GM18868 (cell line): Measurements from ENCODE around the gene TMEM158.

Source experiments
- ATAC-seq: cut with Tn5 transposase; IDR thresholded peaks from one replicate; pipeline ENCODE4 v1.9.1; 2021; ENCODE audit warnings: mild to moderate bottlenecking, moderate library complexity; ENCODE audit not compliant: unreplicated experiment

Gene TMEM158

DNA sequence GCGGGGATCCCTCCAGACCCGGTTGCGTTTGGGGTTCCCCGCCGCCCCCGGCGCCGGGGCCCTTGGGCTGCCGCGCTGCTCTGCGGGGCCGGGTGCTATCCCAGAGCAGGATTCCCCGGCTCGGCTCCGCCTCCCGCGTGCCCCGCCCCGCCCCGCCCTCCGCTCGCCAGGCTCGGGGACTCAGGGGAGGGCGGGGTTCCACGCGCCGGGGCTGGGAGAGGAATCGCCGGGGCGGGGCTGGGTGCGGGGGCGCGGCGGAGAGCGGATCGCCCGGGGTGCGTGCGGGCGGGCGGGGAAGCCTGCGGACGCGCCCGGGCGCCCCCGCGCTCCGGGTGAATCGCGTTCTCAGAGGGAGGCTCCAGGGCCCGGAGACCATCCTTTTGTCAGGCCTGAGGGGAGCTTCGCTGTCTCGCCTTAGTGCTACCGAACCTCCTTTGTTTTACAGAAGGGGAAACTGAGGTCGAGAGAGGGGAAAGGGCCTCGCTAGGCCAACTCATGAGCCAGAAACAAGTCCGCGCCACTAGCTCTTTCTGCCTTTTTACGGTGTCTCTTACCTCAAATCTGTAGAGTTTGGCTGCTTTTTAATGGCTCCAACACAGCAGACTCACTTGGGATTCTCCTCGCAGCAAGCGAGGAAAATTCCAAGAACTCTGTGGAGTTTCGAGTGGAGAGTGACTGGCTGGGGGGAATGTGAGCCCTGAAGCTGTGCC, at the start of gene TMEM158:
TMEM158 (minus strand) TSS at position 82 of the 710 bp plus-strand sequence. CDS start 260 bp downstream, outside the sequence.
- peak; percentile 91 for ATAC-seq

DNA sequence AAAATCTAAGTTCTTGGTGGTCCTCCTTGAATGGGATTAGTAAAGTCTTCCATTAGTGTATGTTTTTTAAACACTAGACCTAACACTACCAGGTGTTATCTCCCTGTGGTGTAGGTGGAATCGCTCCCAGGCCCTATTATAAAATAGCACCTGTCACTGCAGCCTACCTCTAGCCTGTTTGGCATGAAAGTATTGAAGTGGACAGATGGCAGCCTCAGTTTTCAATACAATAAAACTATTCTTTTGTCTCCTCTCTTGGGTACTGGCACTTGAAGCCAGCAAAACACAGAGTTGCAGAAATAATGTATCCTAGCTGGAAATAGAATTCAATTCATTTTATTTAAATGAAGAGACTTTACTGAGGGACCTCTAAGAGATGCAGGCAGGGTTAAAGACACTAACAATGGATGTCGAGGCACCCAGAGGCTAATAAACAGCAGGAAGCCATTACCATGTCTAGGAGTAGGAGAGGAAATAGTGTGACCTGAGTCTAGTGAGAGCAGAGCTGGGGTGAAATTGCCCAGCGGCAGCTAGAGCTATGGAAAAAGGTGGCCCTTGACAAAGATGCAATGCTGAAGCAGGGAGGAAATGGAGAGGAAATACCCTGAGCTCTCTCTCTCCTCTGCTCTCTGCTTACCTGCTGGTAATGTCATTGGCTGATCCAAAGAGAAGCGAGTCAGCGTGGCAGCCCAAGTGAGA, 49.1 kb upstream of the TMEM158 start:
- ATAC-seq: no peak

DNA sequence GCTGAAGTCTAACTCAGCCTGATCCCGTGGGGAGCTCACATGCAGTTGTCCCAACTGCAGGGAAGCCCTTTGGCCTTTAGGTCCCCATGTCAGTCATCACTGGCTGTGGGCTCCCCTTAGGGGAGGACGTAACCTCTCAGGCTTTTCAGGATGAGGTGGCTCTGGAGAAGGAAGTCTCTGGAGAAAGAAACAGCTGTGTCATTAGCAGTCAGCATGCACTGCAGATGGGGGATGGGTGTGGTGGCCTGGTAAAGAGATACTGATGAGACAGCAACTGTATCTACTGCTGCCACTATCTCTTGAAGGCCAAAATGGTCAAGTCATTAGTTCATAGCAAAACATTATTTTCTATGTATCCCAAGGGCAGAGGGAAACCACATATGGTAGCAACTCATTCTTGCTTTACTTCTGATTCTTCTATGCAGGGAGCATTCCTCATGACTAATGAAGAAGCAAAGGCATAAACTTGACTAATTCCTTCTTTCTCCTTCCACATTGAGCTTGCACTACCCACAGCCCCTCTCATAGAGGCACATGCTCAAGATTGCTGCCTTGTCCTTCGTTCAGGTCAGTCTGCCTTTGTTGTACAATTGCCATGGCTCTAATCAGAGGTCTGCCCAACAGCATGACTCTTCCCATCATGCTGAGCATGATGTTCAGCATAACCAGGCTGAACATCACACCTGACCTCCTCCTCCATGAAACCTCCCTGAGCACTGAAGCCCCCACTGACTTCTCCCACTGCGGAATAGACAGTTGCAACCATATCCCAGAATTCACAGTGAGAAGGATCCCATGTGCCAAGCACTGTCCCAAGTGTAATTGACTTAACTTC, 47.8 kb upstream of the TMEM158 start:
- ATAC-seq: no peak

DNA sequence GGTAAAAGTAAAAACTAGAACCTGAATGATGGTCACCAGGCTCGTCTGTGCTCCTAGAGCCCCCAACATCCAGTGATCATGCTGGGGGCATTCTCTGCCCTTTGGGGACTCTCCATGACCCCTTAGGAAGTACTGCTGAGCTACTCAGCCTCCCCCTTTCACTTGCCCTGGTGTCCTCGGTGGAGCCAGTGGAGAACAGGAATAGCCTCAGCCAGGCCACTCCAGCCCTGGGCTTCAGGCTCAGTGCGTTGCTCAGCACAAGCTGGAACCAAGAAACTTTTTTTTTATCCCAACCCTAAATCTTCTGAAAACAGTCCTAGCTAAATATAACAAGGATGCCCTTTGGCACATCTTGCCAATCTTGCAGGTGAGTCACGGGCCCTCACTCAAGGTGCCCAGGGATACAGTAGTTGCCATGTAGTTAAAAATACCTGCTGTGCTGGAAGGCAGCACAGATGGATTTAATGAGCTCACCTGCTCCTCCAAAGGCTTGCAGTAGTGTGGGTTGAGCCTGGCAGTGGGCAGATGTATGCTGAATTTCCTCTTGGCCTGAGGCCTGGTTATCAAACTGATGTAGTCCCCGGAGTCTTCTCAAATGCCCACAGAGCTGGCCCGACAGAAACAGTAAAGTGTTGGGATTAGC, 46.9 kb upstream of the TMEM158 start:
- no peak for ATAC-seq

DNA sequence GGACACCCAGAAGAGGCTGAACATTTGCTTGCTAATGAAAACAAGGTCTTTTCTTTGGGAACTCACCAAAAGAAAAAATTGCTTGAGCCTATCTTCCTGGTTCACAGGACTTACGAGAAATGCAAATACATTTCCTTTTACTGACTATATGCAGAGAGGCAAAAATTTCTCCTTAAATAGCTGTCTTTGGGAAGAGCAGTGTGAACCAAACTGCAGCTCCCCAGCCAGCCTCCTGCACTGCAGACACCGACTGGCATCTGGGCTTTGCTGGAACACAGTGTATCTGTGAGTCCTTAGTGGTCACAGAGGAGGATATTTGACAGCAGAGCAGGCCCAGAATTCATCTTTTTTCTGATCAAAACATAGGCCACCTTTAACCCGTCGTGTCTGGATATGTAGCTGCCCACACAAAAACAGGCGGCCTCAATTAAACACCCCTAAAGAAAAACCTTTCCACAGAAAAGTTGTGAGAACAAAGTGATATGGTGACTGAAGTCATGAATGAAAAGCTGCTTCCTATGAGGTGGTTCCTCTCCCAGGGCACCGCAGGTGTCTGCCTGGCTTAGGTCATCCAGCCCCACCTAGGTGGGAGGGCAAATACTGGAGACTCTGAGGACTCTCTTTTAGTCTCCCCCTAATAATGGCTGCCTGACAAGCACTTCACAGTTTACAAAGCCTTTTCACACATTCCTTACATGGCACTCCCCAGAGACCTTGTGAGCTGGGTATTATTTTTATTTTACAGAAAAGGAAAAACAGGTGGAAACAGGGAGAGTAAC, 46.1 kb upstream of the TMEM158 start:
- no peak for ATAC-seq

DNA sequence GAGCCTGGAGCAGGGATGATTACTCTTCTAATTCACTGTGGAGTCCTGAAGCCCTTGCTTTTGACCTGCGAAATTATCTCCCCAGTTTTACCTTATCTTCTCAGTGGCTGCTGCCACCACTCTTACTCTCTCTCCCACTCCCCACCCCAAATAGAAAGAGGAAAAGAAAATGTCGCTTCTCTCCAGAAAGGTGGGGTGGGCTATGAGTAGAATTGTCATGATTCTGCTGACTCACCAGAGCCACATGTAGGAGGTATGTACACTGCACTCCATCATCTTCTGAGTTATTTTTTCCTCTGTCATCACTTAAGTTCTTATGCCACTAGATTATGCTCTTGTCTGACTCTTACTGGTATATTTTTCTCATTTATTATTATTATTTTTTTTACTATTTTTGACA, 43.9 kb upstream of the TMEM158 start:
- no peak for ATAC-seq

DNA sequence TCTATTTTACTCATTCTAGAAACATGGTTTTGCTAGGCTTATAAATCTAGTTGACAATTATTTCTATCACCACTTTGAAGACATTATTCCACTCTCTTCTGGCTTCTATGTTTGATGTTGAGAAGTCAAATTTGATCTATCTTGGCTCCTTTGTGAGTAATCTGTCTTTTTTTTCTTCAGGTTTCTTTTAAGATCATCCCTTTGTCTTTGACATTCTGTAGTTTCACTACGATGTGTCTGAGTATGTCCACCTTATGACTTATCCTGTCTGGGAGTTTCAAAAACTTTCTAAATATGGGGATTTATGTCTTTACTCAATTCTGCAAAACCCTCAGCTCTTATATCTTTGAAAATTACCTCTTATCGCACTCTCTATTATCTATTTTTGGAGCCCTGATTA, 41.0 kb upstream of the TMEM158 start:
- ATAC-seq: no peak

DNA sequence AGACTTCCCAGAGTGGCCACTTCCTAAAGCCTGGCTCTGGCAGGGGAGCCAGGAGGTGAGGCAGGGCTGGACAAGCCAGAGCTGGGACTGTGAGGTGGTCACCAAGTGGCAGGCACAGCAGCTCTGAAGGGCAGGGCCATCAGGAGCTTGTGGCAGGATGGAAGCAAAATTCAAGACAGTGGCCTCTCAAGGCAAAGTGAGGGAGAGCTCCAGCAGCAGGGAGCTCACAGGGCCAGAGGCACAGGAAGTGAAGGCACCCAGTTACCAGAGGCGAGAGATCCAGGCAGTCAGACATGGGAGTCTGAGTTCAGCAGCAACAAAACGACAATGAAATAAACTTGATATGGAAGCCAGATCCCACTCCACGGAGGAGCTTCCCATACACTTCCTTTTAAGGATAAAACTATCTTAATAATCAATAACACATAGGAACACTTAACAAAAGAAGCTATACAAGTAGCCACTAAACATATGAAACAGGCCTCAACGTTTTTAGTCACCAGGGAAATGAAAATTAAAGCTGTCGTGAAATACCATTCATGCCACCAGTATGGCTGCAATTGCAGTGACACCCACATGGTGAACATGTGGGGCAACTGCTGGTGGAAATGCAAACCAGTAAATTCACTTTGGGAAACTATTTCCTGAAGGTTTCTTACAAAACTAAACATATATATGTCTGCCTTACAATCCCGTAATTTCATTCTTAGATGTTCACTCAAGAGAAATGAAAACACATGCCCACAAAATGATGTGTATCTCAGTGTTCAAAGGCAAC, 35.4 kb upstream of the TMEM158 start:
- no peak for ATAC-seq

DNA sequence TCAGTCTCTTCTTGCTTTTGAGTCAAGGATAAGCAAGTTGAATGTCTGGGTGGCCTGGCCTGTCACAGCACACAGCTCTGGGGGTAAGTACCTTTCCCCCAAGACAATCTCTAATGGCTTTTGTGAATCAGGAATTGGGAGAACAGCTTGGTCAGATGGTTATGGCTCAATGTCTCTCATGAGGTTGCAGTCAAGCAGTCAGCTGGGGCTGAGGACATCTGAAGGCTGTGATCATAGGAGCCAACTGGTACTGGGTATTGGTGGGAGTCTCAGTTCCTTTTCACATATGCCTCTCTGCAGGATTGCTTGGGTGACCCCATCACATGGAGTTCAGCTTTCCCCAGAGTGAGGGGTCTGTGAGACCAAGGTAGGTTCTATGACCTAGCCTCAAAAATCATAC, 33.0 kb upstream of the TMEM158 start:
- no peak for ATAC-seq

DNA sequence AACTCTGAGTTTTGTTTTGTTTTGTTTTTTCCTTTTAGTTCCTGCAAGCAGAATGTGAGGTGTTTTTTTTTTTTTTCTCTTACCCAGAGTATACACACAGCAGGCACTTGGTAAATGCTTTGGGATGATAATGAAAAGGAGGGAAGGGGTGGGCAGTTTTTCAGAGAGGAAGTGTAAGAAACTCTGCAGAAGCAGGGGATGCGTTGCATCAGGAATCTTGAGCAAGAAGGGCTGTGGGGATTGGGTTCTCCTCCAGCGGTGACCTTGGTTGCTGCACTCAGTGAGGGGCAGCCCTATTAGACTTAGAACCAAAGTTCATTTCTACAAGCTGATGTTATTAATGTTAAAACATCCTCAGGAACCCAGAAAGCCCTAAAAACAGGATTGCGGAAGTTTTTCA, 32.2 kb upstream of the TMEM158 start:
- ATAC-seq: no peak

DNA sequence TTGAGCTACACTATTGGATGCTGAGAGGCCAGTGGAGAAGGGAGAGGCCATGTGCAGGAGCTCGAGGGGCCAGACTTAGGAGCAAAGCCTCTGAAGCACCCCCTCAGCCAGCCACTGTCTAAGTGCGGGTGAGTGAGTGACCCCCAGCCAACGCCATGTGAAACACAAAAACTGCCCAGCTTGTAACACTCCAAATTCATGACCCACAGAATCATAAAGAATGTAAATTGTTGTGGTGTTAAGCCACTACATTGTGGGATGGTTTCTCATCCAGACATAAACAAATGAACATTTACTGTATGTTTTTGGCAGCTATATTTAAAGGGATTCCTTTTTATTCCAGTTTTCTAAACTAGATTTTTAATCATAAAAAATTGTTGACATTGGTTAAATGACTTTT, 27.2 kb upstream of the TMEM158 start:
- no peak for ATAC-seq

DNA sequence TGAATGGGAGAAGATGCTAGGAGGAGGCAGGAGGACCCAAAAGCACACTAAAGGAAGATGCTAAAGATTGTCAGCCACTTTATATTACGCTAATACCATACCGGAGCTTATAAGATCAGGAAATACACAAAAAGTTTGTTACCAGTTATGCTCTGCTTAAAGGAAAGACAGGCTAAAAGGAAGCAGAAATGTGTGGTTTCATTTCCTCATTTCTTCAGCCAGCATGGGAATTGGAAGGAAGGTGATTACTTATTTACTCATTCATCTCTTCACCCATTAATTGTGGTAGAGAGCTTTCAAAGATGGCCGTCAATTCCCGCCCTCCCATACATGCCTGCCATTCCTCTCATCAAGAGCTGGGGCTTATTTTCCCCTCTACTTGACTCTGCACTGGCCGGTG, 26.7 kb upstream of the TMEM158 start:
- ATAC-seq: no peak

DNA sequence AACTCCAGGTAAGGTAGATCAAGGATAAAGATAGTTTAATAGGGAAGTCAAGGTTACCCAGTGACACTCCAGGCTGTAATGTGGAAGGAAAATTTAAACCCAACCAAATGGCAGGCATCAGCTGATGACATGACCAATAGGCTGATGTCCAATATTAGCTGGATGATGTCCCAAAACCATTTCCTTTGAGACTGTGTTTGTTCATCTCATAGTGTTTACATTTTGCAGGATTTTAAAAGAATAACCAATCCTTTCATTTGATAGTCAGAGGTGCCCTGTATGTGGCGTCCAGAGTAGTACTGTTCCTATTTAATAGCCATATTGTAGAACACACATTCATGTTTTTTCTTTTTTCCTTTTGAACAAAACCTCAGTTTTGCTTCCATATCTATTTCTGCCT, 23.3 kb upstream of the TMEM158 start:
- ATAC-seq: no peak

DNA sequence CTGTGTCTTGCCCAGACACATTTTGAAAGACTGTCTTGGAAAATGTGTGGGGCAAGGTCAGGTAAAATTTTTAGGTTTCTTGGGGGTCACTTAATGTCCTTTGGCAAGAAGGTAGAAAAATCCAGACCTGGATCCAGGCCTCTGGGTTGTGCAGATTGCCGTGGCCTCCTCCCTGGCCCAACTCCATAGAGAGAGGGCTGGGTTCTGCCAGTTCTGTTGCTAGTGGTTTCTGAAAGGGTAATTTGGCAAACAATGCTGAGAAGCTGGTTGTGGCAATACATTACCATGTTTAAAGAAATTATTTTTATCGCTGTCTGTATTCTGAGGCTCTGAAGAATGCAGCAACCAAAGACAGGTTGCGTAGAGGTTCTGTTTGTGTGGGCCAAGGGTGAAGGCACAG, 20.2 kb upstream of the TMEM158 start:
- ATAC-seq: no peak

DNA sequence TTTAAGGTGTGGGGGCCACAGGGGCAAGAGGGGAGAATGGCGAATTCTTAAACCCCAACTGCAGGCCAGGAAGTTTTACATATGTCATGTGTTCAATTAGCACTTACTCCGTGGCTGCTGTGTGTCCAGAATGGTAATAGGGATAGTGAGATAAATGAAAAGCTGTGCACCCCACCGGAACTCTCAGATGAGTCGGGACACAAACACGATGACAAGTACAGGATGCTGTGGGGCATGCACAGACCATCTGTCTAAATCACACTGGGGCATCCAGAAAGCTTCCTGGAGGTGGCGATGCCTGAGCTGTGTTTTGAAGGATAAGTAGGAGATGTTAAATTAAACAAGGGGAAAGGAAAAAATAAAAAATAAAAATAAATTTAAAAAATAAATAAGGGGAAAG, 18.3 kb upstream of the TMEM158 start:
- ATAC-seq: no peak

DNA sequence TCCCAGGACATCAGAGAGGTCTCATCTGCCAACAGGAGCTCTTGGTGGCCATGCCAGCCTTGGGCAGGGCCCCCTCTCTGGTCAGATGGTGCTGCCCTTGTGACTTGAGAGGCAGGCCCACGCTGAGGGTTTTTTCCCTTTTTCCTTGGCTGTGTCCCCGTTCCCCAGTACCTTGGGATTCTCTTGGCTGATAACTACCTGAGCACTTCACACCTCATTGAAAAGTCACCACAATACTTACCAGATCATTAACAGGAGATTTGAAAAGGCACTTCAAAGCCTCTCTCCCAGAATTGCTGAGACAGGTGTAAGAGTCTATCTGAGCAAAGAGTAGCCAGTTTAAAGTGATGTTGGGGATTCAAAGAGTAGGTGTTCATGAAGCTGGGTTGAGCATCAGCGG, 15.1 kb upstream of the TMEM158 start:
- no peak for ATAC-seq

DNA sequence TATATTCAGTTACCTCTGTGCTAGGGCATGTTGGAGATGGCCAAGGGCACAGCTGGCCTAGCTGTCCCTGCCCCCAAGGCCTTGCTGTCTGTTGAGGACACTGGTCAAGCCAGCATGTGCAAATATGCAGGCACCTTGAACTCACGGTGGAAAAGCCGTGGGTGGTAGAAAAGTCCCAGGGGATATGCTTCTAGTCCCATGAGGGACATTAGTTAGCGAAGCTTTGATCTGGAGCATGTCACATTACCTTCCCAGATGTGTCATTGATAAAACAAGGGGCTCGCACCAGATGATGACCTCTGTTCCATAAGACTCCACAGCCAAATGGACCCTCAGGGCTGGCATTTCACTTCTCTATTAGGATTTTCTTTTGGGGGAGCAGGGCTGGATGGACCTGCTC, 14.2 kb upstream of the TMEM158 start:
- no peak for ATAC-seq

DNA sequence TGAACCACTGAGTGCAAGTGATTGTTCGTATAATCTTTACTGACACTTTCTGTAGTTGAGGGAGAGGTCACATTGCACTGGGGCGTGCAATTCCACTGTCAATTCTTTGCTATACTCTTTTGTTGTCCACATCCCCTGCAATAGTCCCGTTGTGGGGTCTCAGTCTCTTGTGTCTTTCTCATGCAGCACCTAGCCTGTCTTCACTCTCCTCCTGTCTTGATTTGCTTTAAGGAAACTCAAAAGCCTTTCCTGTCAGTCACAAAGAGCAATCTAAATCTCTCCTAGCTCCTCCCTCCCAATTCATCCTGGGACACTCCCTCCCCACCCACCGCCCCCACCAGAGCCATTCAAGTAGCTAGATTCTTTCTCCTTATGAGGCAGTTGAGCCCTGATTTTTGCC, 13.2 kb upstream of the TMEM158 start:
- ATAC-seq: no peak

DNA sequence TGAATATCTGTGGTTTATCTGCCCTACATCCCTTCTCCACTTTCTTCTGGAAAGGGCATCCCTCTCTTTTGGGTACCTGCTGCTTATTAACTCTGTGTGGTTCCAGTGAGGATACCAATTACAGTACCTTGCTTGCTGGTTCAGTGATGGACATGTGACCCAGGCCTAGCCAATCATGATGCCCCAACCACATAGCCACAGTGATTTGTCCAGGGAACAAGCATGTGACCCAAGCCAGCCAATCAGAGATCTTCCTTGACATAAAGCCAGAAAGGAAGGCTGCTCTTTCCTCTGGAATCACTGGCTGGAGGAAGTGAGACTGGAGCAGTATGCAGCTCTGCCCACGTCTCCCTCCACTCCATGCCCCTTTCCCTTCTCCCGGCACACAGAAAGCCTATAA, 10.9 kb upstream of the TMEM158 start:
- no peak for ATAC-seq

DNA sequence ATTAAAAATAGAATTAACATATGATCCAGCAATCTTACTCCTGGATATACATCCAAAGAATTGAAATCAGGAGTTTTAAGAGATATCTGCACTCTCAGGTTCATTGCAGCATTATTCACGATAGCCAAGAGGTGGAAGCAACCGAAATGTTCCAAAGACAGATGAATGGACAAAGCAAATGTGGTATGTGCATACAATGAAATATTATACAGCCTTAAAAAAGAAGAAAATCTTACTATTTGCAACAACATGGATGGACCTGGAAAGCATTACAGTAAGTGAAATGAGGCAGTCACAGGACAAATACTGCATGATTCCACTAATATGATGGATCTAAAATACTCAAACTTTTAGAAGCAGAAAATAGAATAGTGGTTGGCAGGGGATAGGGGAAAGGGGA, 9.3 kb upstream of the TMEM158 start:
- no peak for ATAC-seq
